ENCODE data around the gene GBA3.

- no peak for TF ChIP-seq CTCF (IDR thresholded peaks at IDR 0.05)
- TF ChIP-seq POLR2A (IDR thresholded peaks at IDR 0.05): no peak
- TF ChIP-seq EP300 (IDR thresholded peaks at IDR 0.05): no peak
Measured at GRCh38 chr4:22766068-22766467, 73.3 kb downstream of the GBA3 start.
